GM10847 (cell line): ENCODE results near the gene NAA80.

Source experiments
- POLR2A ChIP-seq: IDR thresholded peaks from 2 replicates; pipeline ENCODE4 v1.6.1; 2011; ENCODE audit not compliant: insufficient read length; ENCODE audit errors: extremely low read depth

Gene NAA80

GRCh38 chr3:50322386-50323091 lies 23.3 kb upstream of the NAA80 start, which contains the start of gene HYAL2:
Gene HYAL2 (minus strand): TSS chr3:50322745. CDS start chr3:50320489, 2,256 bp downstream.
- TF ChIP-seq POLR2A, result no peak

- TF ChIP-seq POLR2A, result no peak
Observed at GRCh38 chr3:50322115-50322385, 22.8 kb upstream of the NAA80 start.

DNA sequence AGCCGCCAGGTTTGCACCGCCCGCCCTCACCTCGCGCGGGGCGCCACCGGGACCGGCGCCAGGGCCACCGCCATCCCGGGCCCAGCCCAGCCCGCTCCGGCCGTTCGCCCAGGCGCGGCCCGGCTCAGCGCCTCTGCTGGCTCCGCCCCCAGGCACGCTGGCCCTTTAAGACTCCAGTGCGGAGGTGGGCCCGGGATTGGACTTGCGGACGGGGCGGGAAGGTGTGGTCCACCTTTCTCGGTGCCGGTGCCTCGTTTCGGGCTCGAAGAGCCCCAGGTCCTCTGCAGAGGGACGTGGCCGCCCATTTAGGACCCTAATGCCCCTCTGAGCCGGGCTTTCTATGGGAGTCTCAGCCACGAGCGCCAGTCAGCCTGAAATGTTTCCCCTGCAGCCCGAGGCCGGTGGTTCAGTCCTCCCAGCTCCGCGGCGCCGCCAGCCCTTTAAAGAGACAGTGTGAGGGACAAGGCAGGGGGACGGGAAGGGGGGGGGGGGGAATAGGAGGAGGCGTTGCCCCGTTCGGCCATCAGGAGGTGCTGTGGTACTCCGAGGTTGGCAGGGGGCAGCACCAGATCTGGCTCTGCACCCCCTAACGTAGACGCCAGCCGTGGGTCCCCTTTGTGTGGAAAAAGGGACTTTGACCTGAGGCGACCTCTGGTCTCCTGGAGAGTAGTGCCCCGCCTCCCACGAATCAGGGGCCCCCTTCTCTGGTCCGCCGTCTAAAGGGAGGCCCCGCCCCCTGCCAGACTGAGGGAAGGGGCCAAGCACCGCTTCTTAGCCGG lies 22.3 kb upstream of the NAA80 start:
- peak; percentile 78 for TF ChIP-seq POLR2A

DNA sequence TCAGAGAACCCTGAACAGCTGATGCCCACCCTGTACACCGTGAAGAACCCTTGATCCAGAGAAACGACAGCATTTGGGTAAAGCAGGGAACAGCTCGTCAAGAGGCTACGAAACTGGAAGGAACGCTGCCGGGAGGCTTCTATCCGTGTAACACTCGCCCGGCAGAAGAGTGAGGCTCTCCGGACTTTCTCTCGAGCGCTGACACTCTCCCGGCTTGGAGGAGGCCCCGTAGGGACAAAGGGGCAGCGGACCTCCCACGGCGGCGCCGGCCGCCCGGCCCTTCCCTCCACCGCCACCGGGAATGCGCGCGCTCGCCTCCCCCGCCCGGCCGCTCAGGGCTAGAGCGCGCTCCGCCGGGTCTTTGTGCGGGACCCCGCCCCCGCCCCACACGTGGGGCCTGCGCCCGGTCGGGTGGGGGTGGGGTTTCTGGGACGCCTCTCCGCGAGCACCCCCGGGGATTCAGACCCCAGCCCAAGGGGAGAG lies 21.7 kb upstream of the NAA80 start:
- TF ChIP-seq POLR2A, result no peak

DNA sequence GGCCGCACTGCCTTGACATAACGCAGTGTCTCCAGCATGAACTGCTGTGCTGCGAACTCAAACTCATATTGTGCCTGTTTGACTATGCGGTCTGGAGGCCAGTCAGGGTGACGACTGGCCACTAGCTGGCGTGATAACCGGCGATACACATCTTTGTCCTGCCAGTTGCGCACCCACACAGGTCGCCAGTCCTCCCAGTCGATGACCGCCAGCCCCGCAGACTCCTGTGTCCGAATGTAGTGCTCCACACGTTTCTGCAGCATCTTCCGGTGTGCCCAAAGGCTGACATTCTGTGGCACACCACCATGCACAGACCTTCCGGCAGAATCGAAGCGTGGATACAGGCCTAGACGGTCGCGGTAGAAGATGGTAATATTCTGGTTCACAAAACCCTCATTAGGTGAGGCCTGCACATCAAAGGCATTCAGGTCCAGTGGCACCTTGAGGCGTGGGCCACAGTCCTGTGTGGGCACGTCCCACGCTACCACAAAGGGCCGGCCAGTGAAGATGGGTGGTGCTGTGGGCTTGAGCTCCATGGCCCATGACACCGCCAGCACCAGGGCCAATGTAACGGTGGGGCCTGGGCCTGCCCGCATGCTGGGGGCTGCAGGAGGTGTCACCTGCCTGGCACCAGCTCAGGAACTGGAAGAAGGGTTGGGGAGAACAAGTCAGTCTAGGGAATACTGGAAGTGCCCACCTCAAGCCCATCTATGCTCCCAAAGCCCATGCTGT lies 20.9 kb upstream of the NAA80 start:
- no peak for TF ChIP-seq POLR2A

DNA sequence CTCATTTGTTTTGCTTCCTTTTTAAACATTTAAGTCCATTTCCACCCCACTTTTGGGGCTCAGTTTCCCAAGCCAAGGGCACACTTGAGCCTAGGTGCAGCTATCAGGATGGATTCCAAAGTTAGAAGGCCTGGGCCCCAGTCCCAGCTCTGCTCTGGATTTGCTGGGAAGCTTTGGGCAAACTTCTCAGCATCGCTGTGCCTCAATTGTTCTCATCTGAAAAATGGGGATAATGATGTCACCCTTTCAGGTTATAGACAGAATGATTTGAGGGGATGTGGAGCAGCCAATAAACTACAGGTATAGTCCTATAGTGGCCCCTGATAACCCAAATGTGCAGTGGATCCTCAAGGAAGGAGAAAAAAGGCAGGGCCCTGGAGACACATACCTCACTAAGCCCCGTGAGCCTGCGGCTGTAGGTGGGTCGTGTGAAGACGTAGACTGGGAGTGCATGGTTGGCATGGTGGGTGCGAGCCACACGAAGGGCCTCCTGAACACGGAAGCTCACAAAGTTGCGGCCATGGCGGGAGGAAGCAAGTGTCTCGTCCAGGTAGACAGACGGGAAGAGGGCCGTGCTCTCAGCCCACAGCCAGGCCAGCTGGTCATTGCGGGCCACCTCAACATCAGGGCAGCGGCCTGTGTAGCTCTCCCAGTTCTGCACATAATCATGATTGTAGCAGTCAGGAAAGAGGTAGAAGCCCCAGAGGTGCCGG lies 20.1 kb upstream of the NAA80 start:
- no peak for TF ChIP-seq POLR2A

DNA sequence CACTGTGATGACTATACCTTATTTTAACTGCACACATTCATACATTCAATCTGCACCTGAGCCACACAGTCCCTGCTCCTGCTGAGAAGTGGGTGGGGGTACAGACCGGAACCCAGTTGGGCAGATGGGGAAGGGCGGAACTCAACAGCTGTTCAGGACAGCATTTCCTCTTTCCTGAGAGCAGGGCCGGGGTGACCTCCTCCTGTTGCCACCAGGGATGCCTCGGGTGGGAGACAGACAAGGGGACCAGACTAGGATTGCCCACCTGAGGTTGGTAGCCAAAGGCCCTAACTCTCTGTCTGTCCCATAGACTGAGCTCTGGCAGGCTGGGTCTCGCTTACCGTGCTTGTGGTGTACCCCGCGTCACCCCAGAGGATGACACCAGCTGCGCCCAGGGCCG lies 19.4 kb upstream of the NAA80 start:
- no peak for TF ChIP-seq POLR2A

- no peak for TF ChIP-seq POLR2A
Observed at GRCh38 chr3:50318163-50318562, 19.0 kb upstream of the NAA80 start.

GRCh38 chr3:50317300-50317699 lies 18.1 kb upstream of the NAA80 start:
- TF ChIP-seq POLR2A, result no peak

DNA sequence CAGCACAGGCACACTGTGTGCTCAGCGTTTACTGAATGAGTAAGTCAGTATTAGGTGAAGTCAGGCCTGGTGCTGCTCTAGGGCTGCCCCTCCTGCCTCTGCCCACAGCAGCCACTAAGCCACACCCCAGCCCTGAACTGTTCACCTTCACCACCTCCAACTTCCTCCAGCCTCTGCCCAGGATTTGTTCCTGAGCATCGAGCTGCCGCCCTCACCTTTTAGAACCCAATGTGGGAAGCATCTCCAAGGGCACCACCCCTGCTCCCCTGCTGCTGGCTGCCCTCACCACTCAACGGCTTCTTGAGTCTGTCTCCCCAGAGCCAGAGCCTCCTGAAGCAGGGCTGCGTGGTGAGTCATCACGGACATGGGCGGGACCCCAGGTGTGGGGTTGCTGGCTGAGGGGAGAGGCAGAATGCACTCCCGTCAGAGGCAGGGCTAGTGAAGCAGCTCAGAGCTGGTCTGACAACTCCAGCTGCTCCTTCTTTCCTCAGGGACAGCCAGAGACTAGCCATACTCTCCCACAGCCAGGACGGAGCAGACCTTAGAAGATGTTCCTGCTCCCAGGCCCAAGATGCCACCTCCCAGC lies 17.5 kb upstream of the NAA80 start:
- TF ChIP-seq POLR2A, result no peak

DNA sequence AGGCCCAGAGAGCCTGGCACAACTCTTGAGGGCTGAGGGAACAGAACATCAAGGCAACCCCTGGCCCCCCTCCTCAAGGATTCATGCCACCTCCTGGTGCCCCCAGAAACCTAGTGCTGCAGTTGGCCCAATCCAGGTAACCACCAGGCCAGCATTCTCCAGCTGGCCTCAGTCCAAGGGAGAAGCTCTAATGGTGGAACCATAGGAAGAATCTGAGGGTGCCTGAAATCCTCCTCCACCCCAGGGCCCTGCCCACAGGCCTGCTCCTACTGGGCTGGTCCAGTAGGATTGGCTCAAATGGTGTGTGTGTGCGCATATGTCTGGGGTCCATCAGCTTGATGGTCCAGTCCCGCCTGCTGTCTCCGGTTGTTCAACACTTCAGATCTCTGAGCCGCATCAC lies 15.6 kb upstream of the NAA80 start:
- no peak for TF ChIP-seq POLR2A

- TF ChIP-seq POLR2A, result no peak
Observed at GRCh38 chr3:50314342-50314741, 15.1 kb upstream of the NAA80 start.

DNA sequence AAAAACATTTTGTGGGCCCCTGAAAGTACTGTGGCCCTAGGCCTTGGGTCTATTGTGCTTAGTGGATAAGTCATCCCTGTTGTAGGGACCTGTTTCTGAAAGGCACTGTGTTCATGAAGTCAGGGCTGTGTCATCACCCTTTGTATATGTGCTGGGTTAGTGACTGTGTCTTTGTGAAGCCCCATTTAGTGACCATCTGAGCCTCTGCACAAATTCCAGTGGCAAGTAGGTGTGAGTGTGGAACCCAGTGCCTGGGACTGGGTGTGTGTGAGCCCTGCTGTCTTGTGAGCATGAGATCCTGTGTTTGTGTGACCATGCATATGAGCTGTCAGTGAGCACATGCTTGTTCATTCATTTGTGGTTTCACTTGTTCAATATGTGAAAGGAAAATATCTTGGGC lies 5.4 kb upstream of the NAA80 start:
- no peak for TF ChIP-seq POLR2A

DNA sequence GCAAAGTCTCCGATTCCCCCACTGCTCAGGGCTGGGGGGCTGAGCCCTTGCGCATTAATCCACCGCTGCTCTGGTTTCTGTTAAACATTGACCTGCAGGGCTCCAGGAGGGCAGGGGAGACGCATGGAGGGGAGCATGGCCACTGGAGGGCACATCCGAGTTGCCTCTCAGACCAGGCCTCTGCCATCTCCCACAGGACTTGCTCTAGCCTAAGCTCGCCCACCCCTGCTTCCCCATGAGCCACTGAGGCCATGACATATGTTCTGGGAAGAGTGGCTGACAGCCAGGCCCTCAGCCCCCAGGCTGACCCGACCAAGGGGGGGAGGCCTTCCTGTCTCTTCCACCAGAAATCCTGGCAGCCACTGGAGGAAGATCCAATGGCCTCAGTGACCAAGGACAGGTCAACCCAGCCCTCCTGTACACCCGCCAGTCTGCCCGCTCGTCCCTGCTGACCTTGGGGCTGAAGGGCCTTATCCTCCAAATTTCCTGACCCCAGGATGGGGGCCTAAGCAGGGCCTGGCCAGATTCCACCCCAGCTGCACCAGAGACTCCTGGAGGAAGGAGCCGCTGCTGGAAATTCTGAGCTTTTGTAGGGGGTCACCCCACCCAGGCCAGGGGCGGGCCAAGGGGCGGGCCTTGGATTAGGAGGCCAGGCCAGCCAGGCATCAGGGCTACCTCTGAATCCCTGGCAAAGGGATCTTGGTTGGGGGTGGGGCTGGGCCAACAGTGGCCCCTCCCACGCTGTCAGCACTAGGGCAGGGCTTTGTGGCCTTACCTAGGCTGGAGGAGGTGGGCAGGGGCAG lies 4.0 kb upstream of the NAA80 start, which contains the start of gene HYAL1:
TSS of gene HYAL1 (minus strand) at position 562 of the 803 bp plus-strand sequence. CDS start 618 bp downstream, outside the sequence.
- no peak for TF ChIP-seq POLR2A
